Common myeloid progenitor, CD34-positive (primary cell): ENCODE measurements around the gene MMP25.
"Not testable (repeated sequence)": the region's sequence is repeated elsewhere in the genome, so short reads cannot be mapped to it uniquely, and the experiment has no call there.

ENCODE experiments used
- CTCF ChIA-PET: fragments of 350-600 bp; sonication (Branson Sonifier 250); formaldehyde crosslinking; loops from one replicate; lab custom pipeline; 2021; ENCODE audit warnings: antibody characterized with exemption; lab: Charles Lee
- POLR2A ChIA-PET: fragments of 350-600 bp; sonication (Branson Sonifier 250); formaldehyde crosslinking; loops from one replicate; lab custom pipeline; 2021; ENCODE audit warnings: antibody characterized with exemption; lab: Charles Lee
- DNase-seq, 3 donors: peaks; one replicate each; pipeline versions ENCODE4 v3.0.0 to v3.0.0-alpha.2; 2013
- H3K27ac ChIP-seq, 2 experiments: 1 replicate in 1 of 2; 2 replicates in 1 of 2; pipeline ENCODE4 v1.7.0; 2013; ENCODE audit warnings: inconsistent platforms in 2 of 2, low read length in 2 of 2, mild to moderate bottlenecking in 2 of 2, low read depth in 1 of 2, moderate library complexity in 1 of 2; ENCODE audit not compliant: severe bottlenecking in 2 of 2, insufficient read depth in 1 of 2, poor library complexity in 1 of 2
- H3K27me3 ChIP-seq, 5 experiments: replicated peaks in 2 of 5; 1 replicate in 3 of 5; 2 replicates in 2 of 5; pipeline versions ENCODE4 v1.6.1 to v1.7.0; 2013; ENCODE audit warnings: low read length in 4 of 5, mild to moderate bottlenecking in 2 of 5, moderate library complexity in 2 of 5, inconsistent platforms in 1 of 5; ENCODE audit not compliant: insufficient read depth in 5 of 5, control insufficient read depth in 4 of 5
- H3K36me3 ChIP-seq, 4 experiments: 1 replicate in 2 of 4; 2 replicates in 2 of 4; pipeline versions ENCODE4 v1.6.1 to v1.7.0; 2013; ENCODE audit warnings: low read length in 3 of 4, control low read depth in 1 of 4, mild to moderate bottlenecking in 1 of 4; ENCODE audit not compliant: control insufficient read depth in 4 of 4, insufficient read depth in 4 of 4
- H3K4me1 ChIP-seq, 4 experiments: 1 replicate in 3 of 4; 2 replicates in 1 of 4; pipeline versions ENCODE4 v1.6.1 to v1.7.1; 2013; ENCODE audit warnings: low read length in 3 of 4, mild to moderate bottlenecking in 3 of 4, control low read depth in 1 of 4, inconsistent platforms in 1 of 4, moderate library complexity in 1 of 4; ENCODE audit not compliant: control insufficient read depth in 4 of 4, insufficient read depth in 4 of 4; ENCODE audit errors: control extremely low read depth in 1 of 4
- H3K4me3 ChIP-seq, 7 experiments: 1 replicate in 4 of 7; 2 replicates in 3 of 7; pipeline versions ENCODE4 v1.5.1 to v1.7.0; 2013; ENCODE audit warnings: mild to moderate bottlenecking in 7 of 7, low read length in 6 of 7, moderate library complexity in 6 of 7, inconsistent platforms in 2 of 7, low read depth in 2 of 7, control low read depth in 1 of 7; ENCODE audit not compliant: insufficient read depth in 4 of 7, control insufficient read depth in 1 of 7; ENCODE audit errors: extremely low read depth in 1 of 7
- H3K9me3 ChIP-seq, 5 experiments: 1 replicate in 4 of 5; 2 replicates in 1 of 5; pipeline versions ENCODE4 v1.6.1 to v1.7.1; 2013; ENCODE audit warnings: low read length in 4 of 5, mild to moderate bottlenecking in 2 of 5, inconsistent platforms in 1 of 5, low read depth in 1 of 5, moderate library complexity in 1 of 5; ENCODE audit not compliant: control insufficient read depth in 4 of 5, insufficient read depth in 2 of 5; ENCODE audit errors: control extremely low read depth in 1 of 5
- WGBS: methylation state at CpG from one replicate; pipeline ENCODE4 v1.1.5; 2013; ENCODE audit not compliant: insufficient coverage; 5-methylcytosine and 5-hydroxymethylcytosine counted together

MMP25 gene

DNA sequence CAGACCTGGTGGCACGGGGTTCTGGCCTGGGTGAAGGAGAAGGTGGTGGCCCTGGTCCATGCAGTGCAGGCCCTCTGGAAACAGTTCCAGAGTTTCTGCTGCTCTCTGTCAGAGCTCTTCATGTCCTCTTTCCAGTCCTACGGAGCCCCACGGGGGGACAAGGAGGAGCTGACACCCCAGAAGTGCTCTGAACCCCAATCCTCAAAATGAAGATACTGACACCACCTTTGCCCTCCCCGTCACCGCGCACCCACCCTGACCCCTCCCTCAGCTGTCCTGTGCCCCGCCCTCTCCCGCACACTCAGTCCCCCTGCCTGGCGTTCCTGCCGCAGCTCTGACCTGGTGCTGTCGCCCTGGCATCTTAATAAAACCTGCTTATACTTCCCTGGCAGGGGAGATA is 22.8 kb downstream of the MMP25 start:
- 93% methylated on average over 10 of the region's 11 CpGs for WGBS
- POLR2A ChIA-PET, H3K27me3 ChIP-seq, H3K36me3 ChIP-seq, H3K9me3 ChIP-seq, DNase-seq, H3K27ac ChIP-seq, H3K4me3 ChIP-seq: not testable (repeated sequence)
- CTCF ChIA-PET = interaction anchor here (1.5 kb wide), 1 partner anchor 62 kb away, joined by 3 read pairs; no protein-coding TSS in a partner anchor
- peaks cover 0 to 53% (median 18%) of the 10 kb centered on the region in 4 experiments for H3K4me1 ChIP-seq

DNA sequence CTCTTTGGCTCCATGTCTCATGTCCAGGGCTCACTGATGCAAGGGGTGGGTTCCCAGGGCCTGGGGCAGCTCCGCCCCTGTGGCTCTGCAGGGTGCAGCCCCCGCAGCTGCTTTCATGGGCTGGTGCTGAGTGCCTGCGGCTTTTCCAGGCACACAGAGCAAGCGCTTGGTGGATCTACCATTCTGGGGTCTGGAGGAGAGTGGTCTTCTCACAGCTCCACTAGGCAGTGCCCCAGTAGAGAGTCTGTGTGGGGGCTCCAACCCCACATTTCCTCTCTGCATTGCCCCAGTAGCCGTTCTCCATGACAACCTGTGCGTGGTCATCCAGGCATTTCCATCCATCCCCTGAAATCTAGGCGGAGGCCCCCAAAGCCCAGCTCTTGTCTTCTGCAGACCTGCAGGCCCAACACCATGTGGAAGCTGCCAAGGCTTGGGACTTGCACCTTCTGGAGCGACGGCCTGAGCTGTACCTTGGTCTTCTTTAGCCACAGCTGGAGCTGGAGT is 24.3 kb downstream of the MMP25 start:
- Histone ChIP-seq H3K27me3 (no peaks in the 10 kb centered on the region), H3K4me1 (peaks cover 0 to 63% (median 32%) of the 10 kb centered on the region in 4 experiments), H3K36me3 (no peaks in the 10 kb centered on the region), H3K9me3 (no peaks in the 10 kb centered on the region), H3K4me3 (no peak overlapping the region), H3K27ac (no peak overlapping the region)
- ChIA-PET POLR2A (no interaction called here), CTCF (interaction anchor here (0.7 to 1.4 kb wide), 5 partner anchors 11 to 96 kb away, joined by 3 read pairs; no protein-coding TSS in a partner anchor)
- WGBS = 97% methylated on average over 7 of the region's 9 CpGs
- no peak for DNase-seq

DNA sequence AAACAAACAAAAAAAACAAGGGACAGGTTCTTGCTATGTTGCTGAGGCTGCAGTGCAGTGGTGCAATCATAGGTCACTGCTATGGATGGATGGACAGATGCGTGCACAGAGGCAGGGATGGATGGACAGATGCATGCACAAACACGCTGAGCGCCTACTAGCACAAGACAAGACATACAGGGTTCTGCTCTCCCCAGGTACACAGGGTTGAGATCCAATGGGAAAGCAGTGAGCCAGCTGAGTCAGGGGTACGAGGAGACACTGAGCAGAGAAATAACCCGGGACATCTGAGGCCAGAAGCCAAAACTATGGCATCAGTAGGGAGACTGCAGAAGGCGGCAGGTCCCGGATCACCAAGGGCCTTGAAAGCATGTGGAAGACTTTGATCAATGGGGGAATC is 25.3 kb downstream of the MMP25 start:
- ChIA-PET CTCF (no interaction called here), POLR2A (no interaction called here)
- no peak for DNase-seq
- no peaks in the 10 kb centered on the region for H3K27me3 ChIP-seq
- H3K4me1 ChIP-seq = peaks cover 0 to 71% (median 41%) of the 10 kb centered on the region in 4 experiments
- H3K36me3 ChIP-seq = no peaks in the 10 kb centered on the region
- WGBS = 98% methylated on average over 7 of the region's 7 CpGs
- H3K27ac ChIP-seq = no peak overlapping the region
- peaks cover 0 to 2% (median 0%) of the 10 kb centered on the region in 5 experiments for H3K9me3 ChIP-seq
- no peak overlapping the region for H3K4me3 ChIP-seq

DNA sequence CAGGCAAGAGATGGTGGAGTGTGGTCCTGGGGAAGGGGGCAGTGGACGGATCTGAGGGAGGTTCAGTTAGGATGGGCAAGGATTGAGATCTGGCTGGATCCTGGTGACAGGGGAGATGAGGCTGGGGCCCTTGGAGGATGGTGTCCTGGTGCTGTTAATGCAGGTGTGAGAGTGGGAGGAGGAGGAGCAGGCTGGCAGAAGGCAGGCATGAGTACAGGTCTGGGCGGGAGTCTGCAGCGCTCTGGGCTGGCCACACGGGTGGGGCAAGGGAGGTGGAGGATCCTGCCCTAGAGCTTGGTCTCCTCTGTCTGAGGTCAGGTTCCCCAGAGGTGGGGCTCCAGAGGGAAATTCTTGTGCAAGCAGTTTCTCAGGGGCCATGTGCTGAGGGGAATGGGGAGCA is 25.8 kb downstream of the MMP25 start:
- H3K9me3 ChIP-seq, H3K27me3 ChIP-seq, H3K36me3 ChIP-seq, POLR2A ChIA-PET, CTCF ChIA-PET, H3K27ac ChIP-seq, DNase-seq, H3K4me3 ChIP-seq: not testable (repeated sequence)
- no CpG with 5 or more reads among the region's 4 CpGs for WGBS
- H3K4me1 ChIP-seq = peaks cover 0 to 73% (median 43%) of the 10 kb centered on the region in 4 experiments

DNA sequence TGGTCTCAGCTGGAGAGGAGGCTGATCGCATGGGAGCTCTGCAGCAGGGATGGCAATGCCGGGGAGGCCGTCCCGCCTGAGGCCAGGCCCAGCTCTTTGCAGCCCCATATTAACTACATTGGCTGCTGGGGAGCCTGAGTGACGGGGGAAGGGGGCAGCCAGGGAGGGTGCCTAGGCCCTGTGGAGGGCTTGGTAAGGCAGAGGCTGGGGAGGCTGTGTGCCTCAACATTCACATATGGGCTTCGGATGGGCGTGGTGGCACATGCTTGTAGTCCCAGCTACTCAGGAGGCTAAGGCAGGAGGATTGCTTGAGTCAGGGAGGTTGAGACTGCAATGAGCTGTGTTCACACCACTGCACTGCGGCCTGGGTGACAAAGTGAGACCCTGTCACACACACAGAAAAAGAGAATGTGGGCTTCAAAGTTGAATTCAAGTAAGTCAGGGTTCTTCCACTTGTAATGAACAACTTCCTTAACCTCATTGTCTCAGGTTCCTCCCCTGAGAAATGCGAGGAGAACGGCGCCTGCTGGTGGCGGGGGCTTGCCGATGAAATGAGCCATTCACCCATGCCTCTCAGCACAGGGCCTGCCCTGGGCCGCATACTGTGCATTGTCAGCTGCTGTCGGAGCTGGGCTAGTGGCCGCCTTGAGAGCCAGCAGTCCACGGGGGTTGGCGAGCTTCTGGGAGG is 26.4 kb downstream of the MMP25 start:
- CTCF ChIA-PET = interaction anchor here (0.6 kb wide), 1 partner anchor 25 kb away, joined by 3 read pairs; no protein-coding TSS in a partner anchor
- no CpG with 5 or more reads among the region's 18 CpGs for WGBS
- H3K36me3 ChIP-seq, H3K4me3 ChIP-seq, H3K9me3 ChIP-seq, POLR2A ChIA-PET, H3K27ac ChIP-seq, H3K27me3 ChIP-seq: not testable (repeated sequence)
- H3K4me1 ChIP-seq = peaks cover 0 to 69% (median 43%) of the 10 kb centered on the region in 4 experiments
- peak in 1 of 3 donors; percentile 40 for DNase-seq

DNA sequence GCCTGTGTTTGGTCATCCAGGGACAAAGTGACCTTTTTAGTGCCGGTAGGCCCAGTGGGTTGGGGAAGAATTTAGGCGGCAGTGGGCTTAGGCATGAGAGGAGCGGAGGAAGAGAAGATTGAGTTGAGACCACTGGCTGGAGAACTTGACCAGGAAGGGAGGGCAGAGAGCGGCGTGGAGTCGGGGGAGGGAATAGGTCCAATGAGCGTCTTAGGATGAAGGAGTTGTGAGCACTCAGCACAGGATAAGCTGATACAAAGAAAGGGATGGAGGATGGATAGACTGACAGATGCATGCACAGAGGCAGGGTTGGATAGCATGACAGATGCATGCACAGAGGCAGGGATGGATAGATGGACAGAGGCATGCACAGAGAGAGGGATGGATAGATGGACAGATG is 27.1 kb downstream of the MMP25 start:
- ChIA-PET CTCF (interaction anchor here (0.6 to 4.7 kb wide), 2 partner anchors 14 to 26 kb away, joined by 3 to 31 read pairs; no protein-coding TSS in a partner anchor), POLR2A (no interaction called here)
- Histone ChIP-seq H3K4me1 (peaks cover 0 to 64% (median 43%) of the 10 kb centered on the region in 4 experiments), H3K27me3 (no peaks in the 10 kb centered on the region), H3K4me3 (no peak overlapping the region), H3K36me3 (no peaks in the 10 kb centered on the region), H3K9me3 (peaks cover 0 to 7% (median 0%) of the 10 kb centered on the region in 5 experiments), H3K27ac (no peak overlapping the region)
- DNase-seq = no peak
- 91% methylated on average over 7 of the region's 7 CpGs for WGBS
